Cardiac septum (tissue), 1 donor: ENCODE data around the gene ZNF3. TPM values are rescaled to one million over a fixed set of nuclear protein-coding genes. Genes with fewer than 3 reads are reported as not detected.

Experiments
- DNase-seq: peaks from one replicate; pipeline ENCODE4 v3.0.0-alpha.2; 2020; ENCODE audit warnings: low spot score
- intact Hi-C: fragments of 100-400 bp; cut with DNase I; formaldehyde crosslinking; loops from one replicate; pipeline ENCODE4 v1.14.0; 2022
- total RNA-seq: library from RNA; stranded (reverse); fragmentation: NEBNext Ultra II Directional; extraction: Animal tissue kit (Norgen Biotek cat#: 25700); gene quantifications from one replicate; pipeline ENCODE4 v1.2.1, GENCODE V29; 2021
- donor health status: DM: no; HTN: no; CAD: no.

Gene ZNF3
- total RNA-seq, 1 donor from 2014 or later, result 14.5 TPM

GRCh38 chr7:100066953-100067352 is 14.6 kb downstream of the ZNF3 start:
- intact Hi-C loops, result no loop called here
- no peak for DNase-seq

GRCh38 chr7:100065452-100066186 is 15.9 kb downstream of the ZNF3 start:
- intact Hi-C loops, result no loop called here

GRCh38 chr7:100064162-100064561 is 17.4 kb downstream of the ZNF3 start:
- intact Hi-C loops, result no loop called here
- DNase-seq, result no peak

More at GRCh38 chr7:100065452-100066186, 15.9 kb downstream of the ZNF3 start:
- no peak for DNase-seq

GRCh38 chr7:100063376-100063775 is 18.1 kb downstream of the ZNF3 start:
- intact Hi-C loops, result no loop called here
- no peak for DNase-seq

- intact Hi-C loops, result no loop called here
- DNase-seq, result no peak
These were observed 19.9 kb downstream of the ZNF3 start for GRCh38 chr7:100061518-100062193.

GRCh38 chr7:100059251-100059739 is 22.2 kb downstream of the ZNF3 start:
- intact Hi-C loops, result no loop called here
- no peak for DNase-seq

- no peak for DNase-seq
- intact Hi-C loops, result no loop called here
These were observed 24.5 kb downstream of the ZNF3 start for GRCh38 chr7:100057006-100057405.

- no peak for DNase-seq
- intact Hi-C loops, result no loop called here
These were observed 28.3 kb downstream of the ZNF3 start for GRCh38 chr7:100053215-100053614.

- no peak for DNase-seq
- intact Hi-C loops, result no loop called here
These were observed 29.9 kb downstream of the ZNF3 start for GRCh38 chr7:100051611-100052010.

GRCh38 chr7:100049441-100050291 is 31.9 kb downstream of the ZNF3 start, which contains the start of gene ZSCAN21:
Gene ZSCAN21 (plus strand): TSS chr7:100049774. CDS start chr7:100057007, 7,233 bp downstream.
- intact Hi-C loops, result no loop called here
- peak; percentile 93 for DNase-seq

GRCh38 chr7:100048680-100049079 is 32.8 kb downstream of the ZNF3 start:
- no peak for DNase-seq
- intact Hi-C loops, result no loop called here

GRCh38 chr7:100044718-100045117 is 36.8 kb downstream of the ZNF3 start:
- no peak for DNase-seq
- intact Hi-C loops, result no loop called here

GRCh38 chr7:100040575-100040974 is 40.9 kb downstream of the ZNF3 start:
- intact Hi-C loops, result no loop called here

GRCh38 chr7:100038326-100038725 is 43.2 kb downstream of the ZNF3 start:
- no peak for DNase-seq
- intact Hi-C loops, result no loop called here

More at GRCh38 chr7:100040575-100040974, 40.9 kb downstream of the ZNF3 start:
- DNase-seq, result no peak

- DNase-seq, result no peak
- intact Hi-C loops, result no loop called here
These were observed 45.6 kb downstream of the ZNF3 start for GRCh38 chr7:100035876-100036275.

GRCh38 chr7:100034871-100035510 is 46.5 kb downstream of the ZNF3 start:
- intact Hi-C loops, result no loop called here
- no peak for DNase-seq

- no peak for DNase-seq
- intact Hi-C loops, result no loop called here
These were observed 48.0 kb downstream of the ZNF3 start for GRCh38 chr7:100033526-100033925.

GRCh38 chr7:100029596-100029995 is 51.9 kb downstream of the ZNF3 start:
- no peak for DNase-seq
- intact Hi-C loops, result no loop called here

- peak; percentile 6 for DNase-seq
- intact Hi-C loops, result no loop called here
These were observed 54.3 kb downstream of the ZNF3 start for GRCh38 chr7:100027197-100027596.
